GM12878 (cell line): ENCODE data around the gene EFHC1.

Source experiments
- BRCA1 ChIP-seq: IDR thresholded peaks from 2 replicates; pipeline ENCODE4 v1.6.1; 2011; ENCODE audit warnings: low read depth, low read length, improper control_type of control experiment
- CTCF ChIP-seq, 3 experiments: IDR thresholded peaks in 2 of 3; conservative IDR thresholded peaks in 1 of 3; 2 replicates each; pipeline ENCODE4 v1.5.1; 2011; ENCODE audit warnings: low read depth in 3 of 3, low read length in 3 of 3, mild to moderate bottlenecking in 3 of 3, control low read depth in 2 of 3, moderate library complexity in 2 of 3, inconsistent platforms in 1 of 3, mixed read lengths in 1 of 3; ENCODE audit not compliant: control insufficient read depth in 2 of 3, insufficient read depth in 1 of 3; ENCODE audit errors: extremely low read depth in 1 of 3
- ESRRA ChIP-seq: IDR thresholded peaks from 2 replicates; pipeline ENCODE4 v1.6.1; 2012; ENCODE audit warnings: mild to moderate bottlenecking, low read length, improper control_type of control experiment
- POLR2A ChIP-seq: IDR thresholded peaks from 2 replicates; pipeline ENCODE4 v1.6.1; 2011; ENCODE audit warnings: low read depth, mild to moderate bottlenecking, low read length
- RCOR1 ChIP-seq: conservative IDR thresholded peaks from 2 replicates; pipeline ENCODE4 v1.6.1; 2012; ENCODE audit warnings: low read depth, low read length, improper control_type of control experiment
- RFX5 ChIP-seq: IDR thresholded peaks from 2 replicates; pipeline ENCODE4 v1.6.1; 2011; ENCODE audit warnings: low read depth, low read length, improper control_type of control experiment
- SMC3 ChIP-seq: IDR thresholded peaks from 2 replicates; pipeline ENCODE4 v1.6.1; 2011; ENCODE audit warnings: low read length, improper control_type of control experiment, borderline replicate concordance
- SREBF2 ChIP-seq: IDR thresholded peaks from 2 replicates; pipeline ENCODE4 v1.6.1; 2012; ENCODE audit warnings: mild to moderate bottlenecking, low read length
- TAF1 ChIP-seq: IDR thresholded peaks from 2 replicates; pipeline ENCODE4 v1.6.1; 2011; ENCODE audit warnings: mild to moderate bottlenecking, low read depth, low read length, borderline replicate concordance
- TCF7 ChIP-seq: IDR thresholded peaks from 2 replicates; pipeline ENCODE4 v1.6.1; 2014; ENCODE audit warnings: antibody characterized with exemption, borderline replicate concordance
- ZNF687 ChIP-seq: fragments of 450-650 bp; IDR thresholded peaks from 2 replicates; pipeline ENCODE4 v1.6.1; 2017; ENCODE audit warnings: mild to moderate bottlenecking, moderate library complexity
- TF ChIP-seq, protein P1 (sequence below): fragments of 450-650 bp; IDR thresholded peaks from 2 replicates; pipeline ENCODE4 v1.6.1; 2017; ENCODE audit warnings: antibody characterized with exemption, mild to moderate bottlenecking, moderate library complexity

DNA sequence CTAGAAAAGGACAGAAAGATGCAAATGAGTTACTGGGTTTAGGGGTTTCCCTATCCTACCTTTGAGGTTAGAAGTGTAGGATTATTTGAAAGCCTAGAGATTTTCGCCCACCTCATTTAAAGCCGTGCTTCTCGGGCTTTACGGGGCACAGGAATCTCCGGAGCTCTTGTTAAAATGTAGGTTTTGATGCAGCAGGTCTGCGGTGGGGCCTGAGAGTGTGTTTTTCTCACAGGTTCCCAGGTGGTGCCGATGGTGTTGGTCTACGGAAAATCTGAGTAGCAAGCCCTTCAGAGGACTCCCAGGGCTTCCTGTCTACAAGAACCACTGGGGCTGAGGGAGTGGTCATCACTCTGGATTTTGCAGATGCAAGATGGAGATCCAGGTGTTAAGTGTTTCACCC, 109.2 kb downstream of the EFHC1 start:
- TF ChIP-seq SREBF2 (no peak), TCF7 (no peak), RFX5 (no peak), CTCF (IDR thresholded peaks at IDR 0.05 in 2 of 3, conservative IDR thresholded peaks at IDR 0.05 in 1 of 3; ENCODE audit: control insufficient read depth in 2 of 3, extremely low read depth in 1 of 3, insufficient read depth in 1 of 3, low read depth in 3 of 3, low read length in 3 of 3) (no peak), ESRRA (no peak), SMC3 (no peak), RCOR1 (no peak), ZNF687 (no peak), POLR2A (no peak), BRCA1 (no peak), TAF1 (no peak)
- TF ChIP-seq, protein P1, sequence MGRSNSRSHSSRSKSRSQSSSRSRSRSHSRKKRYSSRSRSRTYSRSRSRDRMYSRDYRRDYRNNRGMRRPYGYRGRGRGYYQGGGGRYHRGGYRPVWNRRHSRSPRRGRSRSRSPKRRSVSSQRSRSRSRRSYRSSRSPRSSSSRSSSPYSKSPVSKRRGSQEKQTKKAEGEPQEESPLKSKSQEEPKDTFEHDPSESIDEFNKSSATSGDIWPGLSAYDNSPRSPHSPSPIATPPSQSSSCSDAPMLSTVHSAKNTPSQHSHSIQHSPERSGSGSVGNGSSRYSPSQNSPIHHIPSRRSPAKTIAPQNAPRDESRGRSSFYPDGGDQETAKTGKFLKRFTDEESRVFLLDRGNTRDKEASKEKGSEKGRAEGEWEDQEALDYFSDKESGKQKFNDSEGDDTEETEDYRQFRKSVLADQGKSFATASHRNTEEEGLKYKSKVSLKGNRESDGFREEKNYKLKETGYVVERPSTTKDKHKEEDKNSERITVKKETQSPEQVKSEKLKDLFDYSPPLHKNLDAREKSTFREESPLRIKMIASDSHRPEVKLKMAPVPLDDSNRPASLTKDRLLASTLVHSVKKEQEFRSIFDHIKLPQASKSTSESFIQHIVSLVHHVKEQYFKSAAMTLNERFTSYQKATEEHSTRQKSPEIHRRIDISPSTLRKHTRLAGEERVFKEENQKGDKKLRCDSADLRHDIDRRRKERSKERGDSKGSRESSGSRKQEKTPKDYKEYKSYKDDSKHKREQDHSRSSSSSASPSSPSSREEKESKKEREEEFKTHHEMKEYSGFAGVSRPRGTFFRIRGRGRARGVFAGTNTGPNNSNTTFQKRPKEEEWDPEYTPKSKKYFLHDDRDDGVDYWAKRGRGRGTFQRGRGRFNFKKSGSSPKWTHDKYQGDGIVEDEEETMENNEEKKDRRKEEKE = no peak
